HTR-8/SVneo (cell line): ENCODE measurements around the gene HOXA3.

Experiments
- DNase-seq: peaks from one replicate; pipeline ENCODE4 v3.0.0; 2011; ENCODE audit warnings: low spot score, mixed read lengths; ENCODE audit not compliant: insufficient read length
- FAIRE-seq: peaks from 2 replicates; lab custom pipeline; 2011; peaks lifted over from hg19 to GRCh38; lab: Jason Lieb, UNC

HOXA3 gene

DNA sequence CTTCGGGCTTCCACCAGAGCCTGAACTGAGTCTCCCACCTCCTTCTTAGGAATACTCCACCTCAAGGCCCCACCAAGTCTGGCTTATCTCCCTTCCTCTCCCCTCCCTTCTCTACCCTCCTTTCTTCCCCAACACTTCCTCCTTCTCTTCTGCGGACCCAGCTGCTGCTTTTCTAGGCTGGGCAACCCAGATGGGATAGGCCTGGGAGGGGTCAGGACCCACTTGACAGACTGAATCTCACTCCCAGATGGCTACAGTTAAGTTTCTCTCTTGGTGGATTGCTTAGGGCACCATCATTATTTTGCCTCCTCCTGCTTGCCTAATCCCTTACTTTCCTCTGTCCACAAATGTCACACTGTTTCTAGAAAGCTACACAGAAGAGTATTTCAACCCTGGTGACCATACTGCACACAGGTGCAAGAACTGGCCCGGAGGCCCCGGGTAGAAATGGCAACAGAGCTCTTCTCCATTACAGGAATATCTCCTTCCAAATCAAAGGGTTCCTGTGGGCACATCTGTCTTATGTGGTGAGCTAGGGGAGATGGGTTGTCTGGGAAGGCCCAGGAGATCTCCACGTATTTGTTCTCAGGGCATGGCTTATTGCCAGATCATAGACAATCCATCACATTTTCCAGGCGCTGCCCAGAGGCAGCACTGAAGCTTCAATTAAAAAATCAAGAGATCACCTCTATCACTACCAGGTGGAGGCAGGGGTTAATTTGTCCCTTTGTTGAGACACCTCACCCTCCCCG is 37.8 kb upstream of the HOXA3 start:
- DNase-seq (no peak), FAIRE-seq (no peak)

DNA sequence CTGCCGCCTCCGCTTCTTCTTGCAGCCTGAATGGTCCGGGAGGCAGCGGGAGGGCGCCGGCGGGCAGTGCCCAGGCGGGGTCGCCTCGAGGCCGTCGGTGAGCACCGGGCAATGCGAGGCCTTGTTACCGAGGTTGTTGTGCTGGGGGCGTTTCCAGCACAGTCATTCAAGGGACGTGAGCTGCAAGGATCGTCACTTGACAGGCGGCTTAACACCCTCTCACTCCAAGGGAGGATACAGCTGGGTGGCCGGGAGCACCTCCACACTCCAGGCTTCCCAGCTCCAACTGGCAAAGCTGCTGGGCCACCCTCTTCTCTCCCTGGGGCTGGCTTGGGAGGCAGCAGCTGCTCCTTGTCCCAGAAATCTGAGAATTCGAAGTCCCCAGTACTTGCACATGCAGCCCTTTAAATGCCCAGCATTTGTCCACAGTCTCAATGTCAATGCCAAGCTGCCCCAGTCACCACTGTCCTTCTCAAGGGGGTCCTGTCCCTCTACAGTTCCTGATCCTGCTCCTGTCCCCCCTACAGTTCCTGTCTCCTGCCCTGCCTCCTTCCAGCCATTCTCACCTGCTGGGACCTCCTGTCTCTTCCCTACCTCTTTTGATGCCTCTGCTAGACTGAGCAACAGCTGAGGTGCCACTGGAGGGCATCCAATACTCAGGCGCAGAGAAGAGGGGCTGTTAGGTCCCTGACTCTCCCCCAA is 37.1 kb upstream of the HOXA3 start:
- peak; percentile 80 for FAIRE-seq

DNA sequence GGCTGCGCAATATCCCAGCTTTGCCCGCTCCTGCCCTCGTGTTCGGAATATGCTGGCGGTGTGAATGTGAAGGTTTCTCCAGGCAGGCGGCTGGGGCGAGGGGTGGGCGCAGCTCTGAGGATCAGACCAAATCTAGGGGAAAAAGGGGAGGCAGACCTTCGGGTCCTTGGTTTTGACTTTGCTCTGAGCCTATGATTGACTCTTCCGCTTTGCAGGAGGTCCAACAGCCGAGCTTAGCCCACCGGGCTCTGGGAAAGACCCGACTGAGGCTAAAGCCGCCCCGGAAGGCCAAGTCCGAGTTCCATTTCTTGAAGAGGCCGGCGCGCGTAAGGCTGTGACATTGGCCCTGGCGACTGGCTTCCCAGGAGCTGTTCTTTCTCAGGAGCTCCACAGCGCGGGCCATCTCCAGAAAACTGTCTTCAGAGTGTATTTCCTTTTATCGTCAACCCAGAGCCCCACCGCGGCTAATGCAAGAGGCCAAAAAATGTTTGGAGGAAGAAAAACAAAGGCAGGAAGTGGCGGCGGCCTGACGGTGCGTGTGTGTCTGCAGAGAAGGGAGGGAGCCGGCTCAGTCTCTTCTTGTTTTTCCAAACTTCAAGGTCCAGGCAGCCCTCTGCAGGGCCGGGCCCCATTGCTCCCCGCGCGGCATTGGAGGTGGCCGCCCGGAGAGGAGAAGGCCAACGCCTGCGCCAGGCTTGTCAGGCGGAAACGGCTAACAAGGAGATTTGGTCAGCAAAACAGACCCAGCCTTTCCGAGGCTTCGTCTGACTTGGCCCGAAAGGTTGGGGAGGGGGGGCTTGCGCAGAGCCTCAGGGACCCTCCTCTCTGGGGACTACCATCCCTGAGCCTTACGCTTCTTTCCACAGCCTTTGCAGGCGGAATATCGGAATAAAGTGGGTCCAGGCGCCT is 36.3 kb upstream of the HOXA3 start:
- FAIRE-seq (no peak), DNase-seq (no peak)

More for the DNA sequence above, 37.1 kb upstream of the HOXA3 start:
- no peak for DNase-seq

DNA sequence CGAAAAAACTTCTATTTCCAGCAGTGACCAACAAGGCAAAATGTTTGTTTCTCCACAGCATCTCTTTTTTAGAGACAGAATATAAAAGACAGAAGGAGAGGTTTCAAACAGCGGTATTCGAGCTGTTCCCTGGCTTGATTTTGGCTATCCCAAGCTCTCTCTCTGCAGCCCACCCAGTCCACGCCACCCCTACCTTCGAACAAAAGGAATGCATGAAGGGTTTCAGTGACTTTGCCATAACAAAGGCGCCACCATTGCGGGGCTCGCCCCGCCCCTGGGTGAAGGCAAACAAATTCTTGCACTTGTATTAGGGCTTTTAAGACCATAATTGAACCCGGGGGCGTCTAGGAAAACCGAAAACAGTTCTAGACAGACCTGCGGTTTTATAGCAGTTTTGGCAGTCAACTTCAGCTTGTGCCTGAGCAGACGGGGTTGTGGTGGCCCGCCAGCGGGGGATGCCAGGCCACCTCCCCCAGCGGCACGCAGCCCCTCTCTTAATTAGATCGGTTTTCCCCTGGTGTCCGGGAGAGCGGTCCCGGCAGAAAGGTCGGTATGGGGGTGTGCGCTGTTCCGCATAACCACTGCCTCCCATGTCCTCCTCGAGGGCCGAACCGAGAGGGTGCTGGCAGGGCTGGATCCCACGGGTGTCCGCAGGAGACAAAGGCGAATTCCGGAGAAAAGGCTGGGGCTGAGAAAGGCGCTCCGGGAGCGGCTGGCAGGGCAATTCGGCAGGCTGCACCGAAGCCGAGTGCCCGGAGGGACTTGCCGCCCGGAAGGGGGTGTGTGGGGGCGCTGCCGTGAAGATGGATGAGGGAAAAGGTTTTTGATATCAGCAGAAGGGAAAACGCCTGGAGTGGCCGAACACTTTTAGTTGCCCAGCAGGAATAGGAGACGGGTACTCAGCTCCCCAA is 35.3 kb upstream of the HOXA3 start:
- DNase-seq (no peak), FAIRE-seq (no peak)

DNA sequence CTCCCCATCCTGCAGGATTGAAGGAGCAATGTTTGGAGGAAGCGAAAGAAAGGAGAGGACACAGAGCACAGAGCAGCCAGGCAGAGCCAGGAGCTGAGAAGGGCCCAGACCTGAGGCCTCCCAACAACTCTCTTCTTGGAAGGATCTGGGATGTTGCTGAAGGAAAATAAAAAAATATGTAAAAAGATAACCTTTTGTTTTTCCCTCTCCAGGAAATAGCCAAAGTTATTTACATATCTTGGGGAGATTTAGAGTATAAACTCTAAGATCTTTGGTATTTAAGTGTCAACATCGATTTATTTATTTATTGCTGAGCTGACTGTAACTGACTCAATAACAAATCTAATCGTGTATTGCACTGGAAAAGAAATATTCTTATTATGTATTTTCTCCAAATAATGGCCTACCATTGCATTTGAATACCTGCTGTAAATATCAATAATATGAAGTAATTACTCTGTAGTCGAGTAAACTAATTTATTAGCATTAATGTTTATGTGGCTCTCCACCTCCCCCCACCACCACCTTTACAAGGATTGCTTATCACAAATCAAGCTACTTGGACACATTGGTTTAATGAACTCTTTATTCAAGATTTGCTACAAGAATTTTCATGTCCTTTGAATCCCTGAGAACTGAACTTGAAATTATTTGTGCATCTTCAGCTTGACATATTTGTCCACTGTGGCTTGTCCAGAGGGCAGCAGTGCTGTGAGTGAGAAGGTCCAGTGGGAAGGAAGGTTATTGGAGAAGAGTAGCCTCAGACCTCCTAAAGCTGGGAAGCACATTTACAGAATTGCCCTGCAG is 34.5 kb upstream of the HOXA3 start:
- no peak for FAIRE-seq
- no peak for DNase-seq

DNA sequence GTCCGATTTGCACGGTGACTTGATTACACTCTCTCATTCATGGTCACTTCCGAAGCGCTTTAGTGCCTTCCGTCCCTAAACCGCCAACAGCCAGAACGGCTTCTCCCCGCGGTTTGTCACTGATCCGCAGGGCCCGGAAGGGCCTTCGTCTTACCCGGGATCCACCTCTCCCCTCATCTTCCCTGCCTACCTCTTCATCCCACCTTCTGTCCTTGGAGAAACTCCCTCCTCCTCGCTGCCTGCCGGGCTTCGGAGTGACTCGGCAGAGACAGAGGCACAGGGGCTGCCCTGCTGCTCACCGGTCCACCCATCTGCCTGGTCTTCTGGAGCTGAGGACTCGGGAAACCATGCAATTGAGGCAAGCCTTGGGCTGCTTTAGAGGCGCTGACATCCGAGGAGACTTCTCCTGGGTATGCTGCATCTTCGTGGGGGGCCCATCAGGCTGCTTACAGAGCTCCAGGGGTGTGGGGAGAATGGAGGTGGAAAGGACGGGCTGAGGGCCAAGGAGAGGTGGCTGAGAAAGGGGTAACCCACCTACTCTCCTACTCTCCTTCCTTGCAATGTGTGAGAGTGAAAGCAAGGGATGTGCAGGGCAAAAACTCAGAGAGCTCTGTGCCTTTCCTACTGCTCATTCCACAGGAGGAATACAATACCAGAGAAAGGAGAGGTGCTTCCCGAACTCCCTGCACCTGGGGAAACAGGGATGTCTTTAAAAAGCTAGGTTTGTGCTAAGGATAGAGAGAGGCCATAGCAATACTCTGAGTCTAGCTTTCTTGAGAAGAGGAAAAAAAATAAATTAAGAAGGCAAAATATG is 33.7 kb upstream of the HOXA3 start:
- FAIRE-seq (no peak), DNase-seq (no peak)

DNA sequence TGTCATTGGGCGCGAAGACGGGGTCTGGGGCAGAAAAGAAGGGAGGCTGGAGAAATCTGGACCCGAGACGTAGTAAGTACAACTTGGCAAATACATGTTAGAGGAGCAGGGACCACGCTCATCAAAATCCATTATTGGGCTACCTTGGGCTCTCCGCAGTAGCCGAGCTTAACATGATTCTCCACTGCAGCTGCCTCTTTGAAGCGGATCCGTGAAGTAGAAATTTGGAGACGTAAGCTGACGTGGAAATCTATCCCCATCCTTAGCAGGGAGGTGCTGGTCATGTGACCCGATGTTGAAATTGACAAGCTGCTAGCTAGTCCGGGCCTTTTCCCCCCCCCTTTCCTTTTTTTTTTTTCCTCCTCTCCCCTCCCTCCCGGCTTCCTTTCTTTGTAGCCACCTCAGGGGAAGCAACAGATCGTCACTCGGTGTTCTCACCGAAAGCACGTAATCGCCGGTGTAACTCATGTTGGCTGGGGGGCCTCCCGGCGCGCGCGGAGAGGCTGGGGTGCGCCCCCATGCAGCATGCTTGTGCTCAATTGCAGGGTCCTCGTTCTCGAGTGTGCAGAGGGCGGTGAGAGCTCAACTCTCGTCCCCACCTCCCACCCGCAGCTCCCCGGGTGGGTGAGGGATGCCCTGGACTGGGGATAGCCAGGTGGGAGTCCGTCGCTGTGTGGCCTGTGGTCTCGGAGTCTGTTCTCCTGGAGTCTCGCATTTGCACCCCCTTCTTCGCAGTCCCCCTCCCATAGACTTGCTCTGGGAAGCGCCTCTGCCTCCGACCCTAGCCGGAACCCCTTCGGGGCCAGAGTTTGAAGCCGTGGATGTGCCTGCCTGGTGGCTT is 32.9 kb upstream of the HOXA3 start, which contains the start of gene HOXA11:
HOXA11 (minus strand) TSS at position 220 of the 841 bp plus-strand sequence; CDS start at position 132, 88 bp downstream.
- FAIRE-seq: peak; percentile 20
- peak; percentile 94 for DNase-seq

DNA sequence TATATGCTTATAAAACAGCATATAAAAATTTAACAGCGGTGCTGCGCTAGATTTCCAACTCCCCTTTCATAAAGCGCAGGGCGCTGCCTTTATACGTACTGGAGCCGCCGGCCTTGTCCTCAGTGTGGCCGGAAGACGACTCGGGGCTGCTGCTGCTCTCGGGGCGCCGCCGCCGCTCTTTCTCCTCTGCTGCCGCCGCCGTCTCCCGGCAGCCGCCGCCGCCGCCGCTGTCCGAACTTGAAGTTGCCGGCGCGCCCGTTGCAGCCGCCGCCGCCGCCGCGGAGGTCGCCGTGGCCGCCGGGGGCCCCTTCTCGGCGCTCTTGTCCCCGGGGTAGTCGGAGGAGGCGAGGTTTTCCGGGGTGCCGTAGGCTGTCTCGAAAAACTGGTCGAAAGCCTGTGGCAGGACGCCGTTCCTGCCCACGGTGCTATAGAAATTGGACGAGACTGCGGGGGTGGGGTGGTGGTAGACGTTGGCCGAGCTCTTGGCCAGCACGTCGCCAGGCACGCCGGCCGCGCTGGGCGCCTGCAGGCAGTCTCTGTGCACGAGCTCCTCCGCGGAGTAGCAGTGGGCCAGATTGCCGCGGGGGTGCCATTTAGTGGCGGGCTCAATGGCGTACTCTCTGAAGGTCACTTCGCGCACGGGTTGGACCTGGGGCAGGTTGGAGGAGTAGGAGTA is 32.1 kb upstream of the HOXA3 start:
- no peak for FAIRE-seq
- no peak for DNase-seq

DNA sequence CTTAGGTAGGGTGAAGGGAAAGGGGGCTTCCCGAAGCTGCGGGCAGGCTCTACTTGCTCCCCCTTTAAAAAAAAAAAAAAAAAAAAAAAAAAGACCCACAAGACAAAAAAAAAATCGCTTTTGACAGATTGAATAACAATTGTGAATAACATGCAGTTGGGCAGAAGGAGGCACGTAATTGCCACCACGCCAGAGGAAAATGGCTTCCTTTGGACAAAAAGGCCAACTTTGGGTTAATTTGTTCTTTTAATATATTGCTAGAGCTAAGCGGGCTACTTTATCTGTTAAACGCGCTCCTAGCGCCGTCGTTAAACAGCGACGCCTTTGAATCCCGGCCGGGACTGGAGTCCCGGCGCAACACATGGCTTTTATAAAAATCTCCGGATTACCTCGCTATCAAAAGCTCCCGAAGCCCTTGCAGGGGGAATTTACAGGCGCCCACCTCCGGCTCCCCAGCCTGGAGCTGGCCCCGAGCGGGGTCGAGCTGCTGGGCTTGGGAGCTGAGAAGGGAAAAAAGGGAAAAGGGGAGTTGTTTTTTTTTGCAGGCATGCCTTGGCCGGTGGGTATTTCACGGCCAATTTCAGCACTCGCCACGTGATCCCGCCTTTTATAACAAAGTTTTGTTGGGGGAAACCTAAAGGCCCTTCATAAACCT is 31.4 kb upstream of the HOXA3 start:
- DNase-seq: no peak
- no peak for FAIRE-seq

DNA sequence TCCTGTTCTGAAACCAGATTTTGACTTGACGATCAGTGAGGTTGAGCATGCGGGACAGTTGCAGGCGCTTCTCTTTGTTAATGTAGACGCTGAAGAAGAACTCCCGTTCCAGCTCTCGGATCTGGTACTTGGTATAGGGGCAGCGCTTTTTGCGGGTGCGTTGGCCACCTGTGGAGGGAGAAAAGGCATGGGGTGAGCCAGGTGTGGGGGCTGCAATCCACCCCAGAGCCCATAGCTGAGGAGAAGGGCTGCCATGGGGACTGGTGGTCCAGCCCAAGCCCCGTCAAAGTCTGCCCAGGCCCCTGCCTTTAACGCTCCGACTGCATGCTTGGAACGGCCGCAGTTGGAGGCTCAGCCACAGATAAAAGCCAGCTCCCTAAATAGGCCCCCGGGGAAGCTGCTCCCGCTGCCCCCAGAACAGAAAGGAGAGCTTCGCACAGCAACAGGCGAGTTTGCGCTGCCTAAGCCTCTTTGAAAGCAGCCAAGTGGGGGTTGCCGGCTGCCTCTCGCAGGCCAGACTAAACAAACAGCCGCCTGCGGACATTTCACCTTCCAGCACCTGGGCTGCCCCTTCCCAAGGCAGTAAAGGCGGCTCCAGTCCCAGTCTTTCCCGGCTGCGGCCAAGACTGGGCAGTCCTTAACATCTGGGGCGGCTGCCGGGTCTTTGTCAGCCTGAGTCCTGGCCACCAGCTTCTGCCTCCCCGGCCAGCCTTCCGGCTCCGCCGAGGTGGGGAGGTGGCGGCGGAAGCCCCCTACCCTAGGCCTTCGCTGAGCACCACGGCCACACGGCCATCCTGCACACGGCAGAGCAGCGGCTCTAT is 30.7 kb upstream of the HOXA3 start:
- no peak for DNase-seq
- FAIRE-seq: no peak

DNA sequence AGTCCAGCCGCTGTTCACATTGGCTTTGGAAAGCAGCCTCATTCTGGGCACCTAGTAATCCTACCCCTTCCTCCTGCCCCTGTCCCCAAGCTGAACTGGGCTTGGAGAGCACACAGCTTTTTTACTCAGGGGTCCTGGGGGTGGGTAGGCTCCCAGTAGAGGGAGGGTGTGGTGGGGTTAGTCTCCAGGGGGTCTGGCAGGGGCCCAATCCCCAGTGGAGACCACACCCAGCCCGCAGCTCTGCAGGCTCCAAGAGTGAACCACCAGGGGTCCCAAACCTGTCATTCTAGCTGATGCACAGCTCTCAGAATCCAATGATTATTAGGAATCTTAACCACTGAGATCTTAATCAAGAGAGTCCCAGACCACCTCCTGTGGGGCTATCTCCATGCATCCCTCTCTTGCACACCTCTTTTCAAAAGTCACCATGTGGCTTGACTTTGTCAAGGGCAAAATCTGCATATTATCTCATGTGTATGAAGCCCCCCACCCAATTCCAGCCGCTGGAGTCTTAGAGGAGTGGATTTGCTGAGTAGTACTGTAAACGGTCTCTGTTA is 30.0 kb upstream of the HOXA3 start:
- no peak for DNase-seq
- no peak for FAIRE-seq

DNA sequence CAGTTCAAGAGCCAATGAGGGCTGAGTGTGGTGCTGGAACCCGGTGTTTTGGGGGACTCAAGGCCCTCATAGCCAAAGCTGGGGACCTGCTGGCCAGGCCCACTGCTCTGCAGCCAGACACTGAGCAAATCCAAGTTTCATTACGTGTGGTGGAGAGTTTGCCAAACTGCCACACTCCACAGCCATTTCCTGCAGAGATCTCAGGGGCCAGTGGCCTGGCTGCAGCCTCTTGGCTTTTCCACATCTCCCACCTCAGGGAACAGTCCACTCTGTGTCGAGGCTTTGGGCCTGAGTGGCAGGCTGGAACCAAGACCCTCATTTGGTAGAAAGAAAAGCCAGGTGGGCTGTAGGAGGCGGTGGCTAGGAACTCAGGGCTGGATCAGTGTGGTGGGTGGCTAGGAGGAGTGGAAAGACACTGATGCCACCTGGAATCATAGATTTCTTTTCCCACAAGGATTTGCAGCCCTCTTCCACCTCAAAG is 29.5 kb upstream of the HOXA3 start:
- FAIRE-seq: no peak
- DNase-seq: no peak

DNA sequence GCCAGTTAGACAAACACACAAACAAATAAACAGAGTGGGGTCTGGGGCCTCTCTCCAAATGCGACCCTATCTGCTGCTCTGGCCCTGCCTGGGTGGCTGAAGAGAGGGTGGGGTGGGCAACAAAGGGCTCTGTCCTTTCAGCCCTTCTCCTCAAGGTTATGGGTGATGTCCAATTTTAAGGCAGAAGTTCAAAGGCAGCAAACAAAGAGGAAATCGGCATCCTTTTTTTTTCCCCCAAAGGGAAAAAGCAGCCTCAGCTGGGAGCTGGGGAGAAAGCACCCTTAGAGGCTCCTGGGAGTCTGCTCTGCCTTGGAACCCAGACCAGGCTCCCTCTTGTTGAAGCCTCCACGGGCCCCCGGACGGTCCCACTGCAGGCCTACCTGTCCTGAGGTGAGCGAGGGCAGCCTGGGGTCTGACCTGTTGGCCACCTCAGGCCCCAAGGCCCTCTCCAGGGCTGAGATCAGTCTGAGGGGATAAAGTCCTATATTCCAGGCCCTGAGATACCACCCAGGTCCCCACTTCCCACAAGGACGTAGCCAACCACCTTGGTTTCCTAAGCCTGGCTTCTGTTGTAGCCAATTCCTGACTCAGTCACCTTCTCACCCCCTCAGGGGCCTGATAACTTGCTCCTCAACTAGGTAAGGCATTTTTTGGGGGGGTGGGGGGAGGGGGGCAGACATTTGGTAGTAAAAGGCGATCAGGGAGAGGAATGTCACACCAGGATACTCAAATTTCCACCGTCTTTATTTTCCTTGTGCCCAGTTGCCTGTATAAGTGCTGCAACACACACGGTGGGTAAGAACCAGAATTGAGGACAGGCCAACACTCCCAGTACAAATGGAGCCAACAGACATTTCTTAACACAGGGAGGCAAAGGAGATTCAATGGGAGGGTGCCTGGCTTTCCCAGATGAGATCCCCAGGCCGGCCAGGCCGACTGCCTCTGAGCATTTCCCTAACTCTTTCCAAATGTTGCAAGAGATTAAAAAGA is 28.3 kb upstream of the HOXA3 start:
- DNase-seq (no peak), FAIRE-seq (no peak)
